ENCODE measurements around the gene MYO7A.
"Not testable (repeated sequence)": the region's sequence is repeated elsewhere in the genome, so short reads cannot be mapped to it uniquely, and the experiment has no call there.

Gene MYO7A

DNA sequence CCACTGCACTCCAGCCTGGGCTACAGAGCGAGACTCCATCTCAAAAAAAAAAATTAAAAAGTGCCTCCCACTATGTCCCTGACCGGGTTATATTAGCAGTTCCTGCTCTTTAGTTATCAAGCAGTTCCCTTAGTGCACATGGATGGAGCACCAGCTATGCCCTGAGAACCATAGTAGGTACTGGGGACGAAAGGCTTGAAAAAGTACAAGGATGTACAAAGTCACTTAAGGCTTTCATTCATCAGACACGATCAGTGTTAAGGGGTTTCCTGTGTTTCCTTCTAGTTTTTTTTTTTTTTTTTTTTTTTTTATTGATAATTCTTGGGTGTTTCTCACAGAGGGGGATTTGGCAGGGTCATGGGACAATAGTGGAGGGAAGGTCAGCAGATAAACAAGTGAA, 30.9 kb upstream of the MYO7A start:
- H3K14ac ChIP-seq (ENCODE audit: low read length in 2 of 2); H3K27me3 ChIP-seq (ENCODE audit: control insufficient read depth in 1 of 2, insufficient read depth in 1 of 2, low read length in 2 of 2); H2BK15ac ChIP-seq (ENCODE audit: low read depth, poor library complexity, severe bottlenecking); H3K9ac ChIP-seq (ENCODE audit: low read length); H3K4me2 ChIP-seq (ENCODE audit: low read length, poor library complexity, severe bottlenecking); H2BK5ac ChIP-seq (ENCODE audit: low read depth, low read length, poor library complexity, severe bottlenecking); H2BK120ac ChIP-seq (ENCODE audit: low read depth, low read length); H3K4ac ChIP-seq (ENCODE audit: low read depth in 1 of 2, low read length in 2 of 2); H2AFZ ChIP-seq (ENCODE audit: low read depth, low read length); H4K91ac ChIP-seq (ENCODE audit: low read length); H3K4me3 ChIP-seq (ENCODE audit: insufficient read depth in 1 of 2, low read depth in 1 of 2, low read length in 2 of 2); H3K27ac ChIP-seq (ENCODE audit: low read length, poor library complexity, severe bottlenecking); H3K23ac ChIP-seq (ENCODE audit: low read length in 2 of 2); DNase-seq; H3K79me1 ChIP-seq (replicated peaks; ENCODE audit: low read length, poor library complexity, severe bottlenecking); H3K4me1 ChIP-seq (ENCODE audit: control insufficient read depth, insufficient read depth, low read depth, low read length); H3K18ac ChIP-seq (ENCODE audit: low read depth in 1 of 2, low read length in 2 of 2); H4K8ac ChIP-seq (ENCODE audit: low read length); H2BK12ac ChIP-seq (ENCODE audit: low read length in 2 of 2); H3K9me3 ChIP-seq (ENCODE audit: control insufficient read depth, low read length); H2AK5ac ChIP-seq (ENCODE audit: low read length, severe bottlenecking): not testable (repeated sequence)
- H3K36me3 ChIP-seq (ENCODE audit: control insufficient read depth in 1 of 2, insufficient read depth in 2 of 2, low read depth in 1 of 2, low read length in 2 of 2), result peaks cover 14 to 45% of the 10 kb centered on the region in 2 experiments
- WGBS, result 92% methylated on average over 2 of the region's 4 CpGs

DNA sequence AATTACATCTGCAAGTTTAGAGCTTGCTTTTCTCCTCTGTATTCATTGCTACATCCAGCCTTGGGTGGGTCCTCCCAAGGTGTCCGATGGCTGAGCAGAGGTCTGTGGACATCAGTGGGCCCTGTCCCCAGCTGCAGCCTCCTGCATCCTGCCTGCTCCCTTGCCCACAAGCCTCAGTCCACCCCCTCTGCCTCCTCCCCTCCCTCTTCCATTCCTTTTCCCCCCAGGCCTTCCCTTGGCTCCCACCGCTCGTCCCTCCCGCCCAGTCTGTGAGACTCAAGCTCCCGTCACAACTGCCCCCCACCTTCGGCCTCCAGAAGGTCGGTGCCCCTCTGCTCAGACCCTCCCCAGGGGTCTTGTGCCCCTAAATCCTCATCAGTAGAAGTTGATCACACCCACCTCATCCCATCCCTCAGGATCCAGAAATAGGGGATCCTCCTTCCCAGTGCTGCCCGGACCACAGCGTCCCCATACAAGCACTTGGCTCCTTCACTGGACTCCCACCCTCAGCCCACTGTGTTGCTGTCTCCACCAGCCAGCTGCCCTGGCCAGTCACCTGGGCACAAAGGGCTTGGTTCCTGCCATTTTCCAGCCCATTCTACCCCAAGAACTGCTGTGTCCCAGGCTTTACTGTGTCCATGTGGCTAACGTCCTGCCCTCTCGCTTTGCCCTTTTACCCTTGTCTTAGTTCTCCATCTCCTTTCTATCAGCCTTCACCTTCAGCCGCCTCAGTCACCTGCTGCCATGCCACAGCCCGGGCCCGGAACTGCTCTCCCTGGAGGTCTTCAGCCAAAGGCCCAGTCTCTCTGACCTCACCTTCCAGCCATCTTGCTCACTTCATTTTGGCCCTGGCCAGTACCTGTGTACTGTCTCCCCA, 27.6 kb upstream of the MYO7A start:
- H4K8ac ChIP-seq (ENCODE audit: low read length), result no peak overlapping the region
- H3K4ac ChIP-seq (ENCODE audit: low read depth in 1 of 2, low read length in 2 of 2), result no peak overlapping the region
- H3K79me1 ChIP-seq (replicated peaks; ENCODE audit: low read length, poor library complexity, severe bottlenecking), result peaks cover 5% of the 10 kb centered on the region
- peaks cover 17 to 37% of the 10 kb centered on the region in 2 experiments for H3K36me3 ChIP-seq (ENCODE audit: control insufficient read depth in 1 of 2, insufficient read depth in 2 of 2, low read depth in 1 of 2, low read length in 2 of 2)
- H3K27ac ChIP-seq (ENCODE audit: low read length, poor library complexity, severe bottlenecking), result no peak overlapping the region
- no peaks in the 10 kb centered on the region for H3K9me3 ChIP-seq (ENCODE audit: control insufficient read depth, low read length)
- H2AFZ ChIP-seq (ENCODE audit: low read depth, low read length), result no peak overlapping the region
- no peak overlapping the region for H2AK5ac ChIP-seq (ENCODE audit: low read length, severe bottlenecking)
- H3K14ac ChIP-seq (ENCODE audit: low read length in 2 of 2), result no peak overlapping the region
- H3K4me2 ChIP-seq (ENCODE audit: low read length, poor library complexity, severe bottlenecking), result no peak overlapping the region
- H3K18ac ChIP-seq (ENCODE audit: low read depth in 1 of 2, low read length in 2 of 2), result no peak overlapping the region
- H3K9ac ChIP-seq (ENCODE audit: low read length), result no peak overlapping the region
- no peak overlapping the region for H4K91ac ChIP-seq (ENCODE audit: low read length)
- no peak for DNase-seq
- no peaks in the 10 kb centered on the region for H3K27me3 ChIP-seq (ENCODE audit: control insufficient read depth in 1 of 2, insufficient read depth in 1 of 2, low read length in 2 of 2)
- WGBS, result 94% methylated on average over 14 of the region's 14 CpGs
- no peak overlapping the region for H2BK120ac ChIP-seq (ENCODE audit: low read depth, low read length)
- H3K23ac ChIP-seq (ENCODE audit: low read length in 2 of 2), result no peak overlapping the region
- H2BK5ac ChIP-seq (ENCODE audit: low read depth, low read length, poor library complexity, severe bottlenecking), result no peak overlapping the region
- no peak overlapping the region for H2BK12ac ChIP-seq (ENCODE audit: low read length in 2 of 2)
- H3K4me3 ChIP-seq (ENCODE audit: insufficient read depth in 1 of 2, low read depth in 1 of 2, low read length in 2 of 2), result no peak overlapping the region
- H3K4me1 ChIP-seq (ENCODE audit: control insufficient read depth, insufficient read depth, low read depth, low read length), result peaks cover 12% of the 10 kb centered on the region
- no peak overlapping the region for H2BK15ac ChIP-seq (ENCODE audit: low read depth, poor library complexity, severe bottlenecking)

DNA sequence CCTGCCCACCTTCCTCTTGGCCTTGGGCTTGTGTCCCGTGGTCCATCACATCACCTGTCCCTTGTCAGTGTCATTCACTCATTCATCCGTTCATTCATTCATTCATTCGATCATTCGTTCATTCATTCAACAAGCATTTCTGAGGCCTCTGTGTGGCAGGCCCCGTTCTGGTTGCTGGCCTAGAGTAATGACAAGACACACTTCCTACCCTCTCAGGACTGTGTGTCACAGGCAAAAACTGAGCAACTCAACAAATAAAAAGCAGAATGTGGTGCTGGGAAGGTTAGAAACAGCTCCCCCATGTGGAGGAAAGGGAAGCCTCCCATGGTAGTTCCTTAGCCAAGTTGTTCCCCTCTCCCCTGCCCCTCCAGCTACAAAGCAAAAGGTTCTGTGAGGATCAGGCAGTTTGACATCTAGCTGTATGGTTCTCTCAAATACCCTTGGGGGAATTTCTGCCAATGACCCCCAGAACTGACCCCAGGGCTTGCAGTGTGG, 27.0 kb upstream of the MYO7A start:
- Histone ChIP-seq H2BK120ac (ENCODE audit: low read depth, low read length) (no peak overlapping the region), H3K27me3 (ENCODE audit: control insufficient read depth in 1 of 2, insufficient read depth in 1 of 2, low read length in 2 of 2) (no peaks in the 10 kb centered on the region), H3K4me1 (ENCODE audit: control insufficient read depth, insufficient read depth, low read depth, low read length) (peaks cover 12% of the 10 kb centered on the region), H3K9me3 (ENCODE audit: control insufficient read depth, low read length) (no peaks in the 10 kb centered on the region), H3K4me2 (ENCODE audit: low read length, poor library complexity, severe bottlenecking) (no peak overlapping the region), H2AFZ (ENCODE audit: low read depth, low read length) (no peak overlapping the region), H2BK15ac (ENCODE audit: low read depth, poor library complexity, severe bottlenecking) (no peak overlapping the region), H3K14ac (ENCODE audit: low read length in 2 of 2) (no peak overlapping the region), H3K27ac (ENCODE audit: low read length, poor library complexity, severe bottlenecking) (no peak overlapping the region), H4K91ac (ENCODE audit: low read length) (no peak overlapping the region), H4K8ac (ENCODE audit: low read length) (no peak overlapping the region), H3K4ac (ENCODE audit: low read depth in 1 of 2, low read length in 2 of 2) (no peak overlapping the region), H2AK5ac (ENCODE audit: low read length, severe bottlenecking) (no peak overlapping the region), H2BK5ac (ENCODE audit: low read depth, low read length, poor library complexity, severe bottlenecking) (no peak overlapping the region), H3K23ac (ENCODE audit: low read length in 2 of 2) (no peak overlapping the region), H3K36me3 (ENCODE audit: control insufficient read depth in 1 of 2, insufficient read depth in 2 of 2, low read depth in 1 of 2, low read length in 2 of 2) (peaks cover 17 to 30% of the 10 kb centered on the region in 2 experiments), H3K18ac (ENCODE audit: low read depth in 1 of 2, low read length in 2 of 2) (no peak overlapping the region), H2BK12ac (ENCODE audit: low read length in 2 of 2) (no peak overlapping the region), H3K4me3 (ENCODE audit: insufficient read depth in 1 of 2, low read depth in 1 of 2, low read length in 2 of 2) (no peak overlapping the region), H3K79me1 (replicated peaks; ENCODE audit: low read length, poor library complexity, severe bottlenecking) (peaks cover 5% of the 10 kb centered on the region), H3K9ac (ENCODE audit: low read length) (no peak overlapping the region)
- WGBS, result 96% methylated on average over 5 of the region's 5 CpGs
- peak; percentile 42 for DNase-seq

DNA sequence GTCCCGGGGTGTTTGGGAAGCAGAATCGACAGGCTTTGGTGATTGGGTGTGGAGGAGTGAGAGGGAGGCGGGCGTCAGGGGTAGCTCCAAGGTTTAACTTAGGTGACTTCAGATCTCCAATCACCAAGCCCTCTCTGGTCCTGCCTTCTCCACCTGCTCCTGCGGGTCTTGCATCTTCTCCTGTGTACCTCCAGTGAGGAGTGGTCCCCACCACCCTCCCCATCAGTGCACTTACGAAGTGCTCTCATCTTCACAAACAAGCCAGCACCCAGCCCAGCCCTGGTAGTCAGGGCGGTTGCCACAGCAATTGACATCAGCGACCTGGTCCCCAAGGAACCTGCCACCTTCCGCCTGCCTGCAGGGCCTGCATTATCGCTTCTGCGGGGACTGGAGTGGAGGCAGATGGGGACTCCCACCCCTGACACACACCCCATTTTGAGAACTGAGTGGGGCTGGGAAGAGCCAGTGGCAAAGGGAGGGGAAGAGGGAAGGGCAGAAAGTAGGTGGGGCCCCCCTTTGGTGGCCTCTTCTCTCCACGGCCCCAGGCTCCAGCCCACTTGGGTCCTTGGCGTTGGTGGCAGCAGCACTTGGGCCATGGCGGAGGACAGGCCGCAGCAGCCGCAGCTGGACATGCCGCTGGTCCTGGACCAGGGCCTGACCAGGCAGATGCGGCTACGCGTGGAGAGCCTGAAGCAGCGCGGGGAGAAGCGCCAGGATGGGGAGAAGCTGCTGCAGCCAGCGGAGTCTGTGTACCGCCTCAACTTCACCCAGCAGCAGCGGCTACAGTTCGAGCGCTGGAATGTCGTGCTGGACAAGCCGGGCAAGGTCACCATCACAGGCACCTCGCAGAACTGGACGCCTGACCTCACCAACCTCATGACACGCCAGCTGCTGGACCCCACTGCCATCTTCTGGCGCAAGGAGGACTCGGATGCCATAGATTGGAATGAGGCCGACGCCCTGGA, 25.5 kb upstream of the MYO7A start, which contains the start of gene OMP:
TSS of gene OMP (plus strand) at position 595 of the 965 bp plus-strand sequence. CDS start at position 595, 0 bp downstream.
- no peak within 1 kb of the TSS for H2BK12ac ChIP-seq (ENCODE audit: low read length in 2 of 2)
- no peak within 1 kb of the TSS for H3K18ac ChIP-seq (ENCODE audit: low read depth in 1 of 2, low read length in 2 of 2)
- no peak within 1 kb of the TSS for H2AFZ ChIP-seq (ENCODE audit: low read depth, low read length)
- H2BK15ac ChIP-seq (ENCODE audit: low read depth, poor library complexity, severe bottlenecking), result no peak within 1 kb of the TSS
- H3K14ac ChIP-seq (ENCODE audit: low read length in 2 of 2), result no peak within 1 kb of the TSS
- H3K27me3 ChIP-seq (ENCODE audit: control insufficient read depth in 1 of 2, insufficient read depth in 1 of 2, low read length in 2 of 2), result no peaks in the 10 kb centered on the region
- no peak within 1 kb of the TSS for H3K9ac ChIP-seq (ENCODE audit: low read length)
- no peak within 1 kb of the TSS for H2AK5ac ChIP-seq (ENCODE audit: low read length, severe bottlenecking)
- WGBS, result 97% methylated on average over 31 of the region's 37 CpGs
- no peaks in the 10 kb centered on the region for H3K9me3 ChIP-seq (ENCODE audit: control insufficient read depth, low read length)
- peak within 1 kb of the TSS; percentile 22 for H4K8ac ChIP-seq (ENCODE audit: low read length)
- H3K4me1 ChIP-seq (ENCODE audit: control insufficient read depth, insufficient read depth, low read depth, low read length), result peaks cover 24% of the 10 kb centered on the region
- H3K36me3 ChIP-seq (ENCODE audit: control insufficient read depth in 1 of 2, insufficient read depth in 2 of 2, low read depth in 1 of 2, low read length in 2 of 2), result peaks cover 17 to 30% of the 10 kb centered on the region in 2 experiments
- no peak within 1 kb of the TSS for H3K4me3 ChIP-seq (ENCODE audit: insufficient read depth in 1 of 2, low read depth in 1 of 2, low read length in 2 of 2)
- no peak within 1 kb of the TSS for H2BK5ac ChIP-seq (ENCODE audit: low read depth, low read length, poor library complexity, severe bottlenecking)
- H3K23ac ChIP-seq (ENCODE audit: low read length in 2 of 2), result no peak within 1 kb of the TSS
- H3K79me1 ChIP-seq (replicated peaks; ENCODE audit: low read length, poor library complexity, severe bottlenecking), result no peaks in the 10 kb centered on the region
- H4K91ac ChIP-seq (ENCODE audit: low read length), result no peak within 1 kb of the TSS
- H3K4ac ChIP-seq (ENCODE audit: low read depth in 1 of 2, low read length in 2 of 2), result no peak within 1 kb of the TSS
- H3K27ac ChIP-seq (ENCODE audit: low read length, poor library complexity, severe bottlenecking), result no peak within 1 kb of the TSS
- DNase-seq, result no peak
- no peak within 1 kb of the TSS for H3K4me2 ChIP-seq (ENCODE audit: low read length, poor library complexity, severe bottlenecking)
- H2BK120ac ChIP-seq (ENCODE audit: low read depth, low read length), result no peak within 1 kb of the TSS

Measured in mesenchymal stem cell (in vitro differentiated cells and primary cell).